Liver (tissue), 3 donors: ENCODE measurements around the gene ECI1.

Experiments
- ATF3 ChIP-seq: IDR thresholded peaks from 2 replicates; pipeline ENCODE4 v1.6.1; 2016; ENCODE audit warnings: antibody characterized with exemption
- CTCF ChIP-seq: fragments of 150-350 bp; IDR thresholded peaks from 2 replicates; pipeline ENCODE4 v1.5.1; 2017; ENCODE audit warnings: improper control_type of control experiment, low read depth, low read length; ENCODE audit not compliant: missing input control
- EGR1 ChIP-seq, 2 donors: IDR thresholded peaks; 2 replicates each; pipeline ENCODE4 v1.6.1; 2016 to 2018; ENCODE audit warnings: antibody characterized with exemption in 2 of 2, low read depth in 2 of 2
- GABPA ChIP-seq, 2 donors: IDR thresholded peaks in 1 of 2; conservative IDR thresholded peaks in 1 of 2; 2 replicates each; pipeline ENCODE4 v1.6.1; 2016; ENCODE audit warnings: antibody characterized with exemption in 2 of 2, mild to moderate bottlenecking in 1 of 2, moderate library complexity in 1 of 2
- JUND ChIP-seq, 2 donors: IDR thresholded peaks; 2 replicates each; pipeline ENCODE4 v1.6.1; 2016; ENCODE audit warnings: antibody characterized with exemption in 2 of 2
- MAX ChIP-seq: IDR thresholded peaks from 2 replicates; pipeline ENCODE4 v1.6.1; 2016; ENCODE audit warnings: antibody characterized with exemption
- NR2F2 ChIP-seq: IDR thresholded peaks from 2 replicates; pipeline ENCODE4 v1.6.1; 2016; ENCODE audit warnings: antibody characterized with exemption
- RAD21 ChIP-seq, 2 donors: IDR thresholded peaks; 2 replicates each; pipeline ENCODE4 v1.6.1; 2016; ENCODE audit warnings: antibody characterized with exemption in 2 of 2, mild to moderate bottlenecking in 2 of 2
- REST ChIP-seq: IDR thresholded peaks from 2 replicates; pipeline ENCODE4 v1.6.1; 2016; ENCODE audit warnings: antibody characterized with exemption, mild to moderate bottlenecking
- SP1 ChIP-seq: IDR thresholded peaks from 2 replicates; pipeline ENCODE4 v1.6.1; 2018; ENCODE audit warnings: antibody characterized with exemption, mild to moderate bottlenecking
- TAF1 ChIP-seq: conservative IDR thresholded peaks from 2 replicates; pipeline ENCODE4 v1.6.1; 2016; ENCODE audit warnings: antibody characterized with exemption, mild to moderate bottlenecking
- YY1 ChIP-seq: IDR thresholded peaks from 2 replicates; pipeline ENCODE4 v1.6.1; 2016; ENCODE audit warnings: antibody characterized with exemption, mild to moderate bottlenecking
- ZBTB33 ChIP-seq: IDR thresholded peaks from 2 replicates; pipeline ENCODE4 v1.6.1; 2016; ENCODE audit warnings: antibody characterized with exemption
- donor health status: healthy.
- donor health status: healthy.

- no peak for TF ChIP-seq YY1
- no peak for TF ChIP-seq JUND (IDR thresholded peaks at IDR 0.05)
- TF ChIP-seq CTCF: no peak
- TF ChIP-seq ZBTB33: no peak
- TF ChIP-seq ATF3: no peak
- TF ChIP-seq TAF1: no peak
- TF ChIP-seq EGR1 (IDR thresholded peaks at IDR 0.05; ENCODE audit: low read depth in 2 of 2): no peak
- no peak for TF ChIP-seq MAX
- TF ChIP-seq RAD21 (IDR thresholded peaks at IDR 0.05): no peak
- no peak for TF ChIP-seq SP1
- no peak for TF ChIP-seq NR2F2
- no peak for TF ChIP-seq GABPA (IDR thresholded peaks at IDR 0.05 in 1 of 2, conservative IDR thresholded peaks at IDR 0.05 in 1 of 2)
- no peak for TF ChIP-seq REST
Measured at GRCh38 chr16:2299915-2300192, 48.5 kb upstream of the ECI1 start.
